GM19099 (cell line): ENCODE results near the gene SIRPB2.

Source experiments
- POLR2A ChIP-seq: IDR thresholded peaks from 3 replicates; pipeline ENCODE4 v1.6.1; 2011; ENCODE audit warnings: low read depth; ENCODE audit not compliant: insufficient read length; ENCODE audit errors: extremely low read depth

Gene SIRPB2

DNA sequence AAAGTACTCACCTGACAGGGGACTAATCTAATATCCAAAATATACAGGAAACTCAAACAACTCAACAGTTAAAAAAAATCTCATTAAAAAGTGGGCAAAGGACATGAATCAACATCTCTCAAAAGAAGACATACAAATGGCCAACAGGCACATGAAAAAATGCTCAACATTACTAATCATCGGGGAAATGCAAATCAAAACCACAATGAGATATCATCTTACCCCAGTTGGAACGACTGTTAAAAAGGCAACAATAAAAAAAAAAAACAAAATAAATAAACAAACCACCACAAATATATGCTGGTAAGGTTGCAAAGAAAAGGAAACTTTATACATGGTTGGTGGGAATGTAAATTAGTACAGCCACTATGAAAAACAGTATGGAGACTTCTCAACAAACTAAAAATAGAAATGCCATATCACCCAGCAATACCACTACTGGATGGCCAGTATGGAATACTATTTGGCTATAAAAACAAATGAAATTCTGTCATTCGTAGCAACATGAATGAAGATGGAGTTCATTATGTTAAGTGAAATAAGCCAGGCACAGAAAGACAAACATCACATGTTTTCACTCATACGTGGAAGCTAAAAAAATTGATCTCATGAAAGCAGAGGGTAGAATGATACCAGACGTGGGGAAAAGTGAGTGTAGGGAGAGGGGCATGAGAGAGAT lies 6.6 kb downstream of the SIRPB2 start:
- TF ChIP-seq POLR2A = no peak

DNA sequence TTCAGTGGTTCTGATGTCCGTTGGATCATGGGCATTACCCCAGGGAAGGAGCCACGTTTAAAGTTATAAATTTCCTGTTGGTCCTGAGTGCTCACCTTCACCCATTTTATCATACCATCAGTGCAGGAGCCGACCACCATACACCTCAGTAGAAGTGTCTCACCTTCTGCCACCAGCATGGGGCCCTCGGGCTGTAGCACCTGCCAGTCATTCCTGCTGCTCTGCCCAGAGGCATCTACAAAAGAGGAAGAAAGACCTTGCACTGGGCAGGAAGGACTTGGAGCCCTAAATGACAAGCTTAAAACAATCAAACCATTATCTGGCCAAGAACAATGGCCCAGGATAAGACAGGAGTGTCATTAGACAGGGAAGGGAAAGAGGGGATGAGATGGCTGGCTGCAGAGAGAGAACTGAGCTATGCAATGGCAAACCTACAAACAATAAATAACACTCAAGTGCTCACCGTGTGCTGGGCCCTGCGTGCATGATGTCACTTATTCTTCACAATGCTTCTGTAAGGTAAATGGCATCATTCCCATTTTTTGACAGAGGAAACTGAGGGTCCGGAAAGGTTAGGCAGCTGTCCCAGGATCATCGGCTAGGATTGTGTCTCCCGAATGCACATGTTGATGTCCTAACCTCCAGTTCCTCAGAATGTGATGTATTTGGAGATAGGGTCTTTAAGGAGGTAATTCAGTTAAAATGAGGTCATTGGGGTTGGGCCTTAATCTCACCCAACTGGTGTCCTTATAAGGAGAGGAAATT lies 11.2 kb downstream of the SIRPB2 start:
- no peak for TF ChIP-seq POLR2A

DNA sequence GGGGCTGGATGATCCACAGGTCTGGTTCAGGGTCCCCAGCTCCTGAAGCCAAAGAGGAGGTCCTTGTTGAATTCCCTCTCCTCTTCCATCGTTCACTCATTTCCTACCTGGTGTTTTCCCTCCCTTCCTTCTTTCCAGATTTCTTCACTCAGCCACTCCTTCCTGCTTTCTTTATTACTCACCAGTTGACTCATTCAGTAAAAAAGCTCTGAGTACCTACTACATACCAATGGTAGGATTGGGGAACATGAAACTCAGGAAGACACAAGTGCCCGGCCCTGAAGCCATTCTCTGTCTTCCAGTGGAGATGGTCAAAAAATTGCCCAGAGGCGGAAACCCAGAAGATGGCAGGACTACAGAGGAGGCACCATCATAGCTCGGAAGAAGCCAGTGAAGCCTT lies 12.7 kb downstream of the SIRPB2 start:
- no peak for TF ChIP-seq POLR2A

DNA sequence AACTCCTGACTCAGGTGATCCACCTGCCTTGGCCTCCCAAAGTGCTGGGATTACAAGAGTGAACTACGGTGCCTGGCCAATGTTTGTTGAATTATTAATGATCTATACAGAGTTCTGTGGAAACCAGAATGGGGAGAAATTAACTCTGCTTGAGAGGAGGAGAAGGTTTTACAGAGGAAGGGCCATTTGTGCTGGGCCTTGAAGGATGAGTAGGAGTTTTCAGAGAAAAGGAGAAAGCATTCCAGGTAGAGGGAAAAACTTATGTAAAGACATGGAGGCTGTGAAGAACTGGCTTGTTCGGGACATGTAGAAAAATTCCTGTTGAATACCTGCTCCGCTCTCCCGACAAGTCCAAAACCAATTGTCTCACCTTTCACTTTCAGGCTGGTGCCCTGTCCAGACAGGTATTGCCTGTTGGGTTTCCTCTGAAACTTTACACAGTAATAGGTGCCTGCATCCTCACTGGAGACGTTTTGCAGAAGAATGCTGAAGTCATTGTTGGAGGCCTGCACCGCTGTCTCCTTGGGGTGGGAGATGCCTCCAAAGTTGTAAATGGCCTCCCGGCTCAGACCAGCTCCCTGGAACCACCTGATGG lies 13.2 kb downstream of the SIRPB2 start:
- no peak for TF ChIP-seq POLR2A

DNA sequence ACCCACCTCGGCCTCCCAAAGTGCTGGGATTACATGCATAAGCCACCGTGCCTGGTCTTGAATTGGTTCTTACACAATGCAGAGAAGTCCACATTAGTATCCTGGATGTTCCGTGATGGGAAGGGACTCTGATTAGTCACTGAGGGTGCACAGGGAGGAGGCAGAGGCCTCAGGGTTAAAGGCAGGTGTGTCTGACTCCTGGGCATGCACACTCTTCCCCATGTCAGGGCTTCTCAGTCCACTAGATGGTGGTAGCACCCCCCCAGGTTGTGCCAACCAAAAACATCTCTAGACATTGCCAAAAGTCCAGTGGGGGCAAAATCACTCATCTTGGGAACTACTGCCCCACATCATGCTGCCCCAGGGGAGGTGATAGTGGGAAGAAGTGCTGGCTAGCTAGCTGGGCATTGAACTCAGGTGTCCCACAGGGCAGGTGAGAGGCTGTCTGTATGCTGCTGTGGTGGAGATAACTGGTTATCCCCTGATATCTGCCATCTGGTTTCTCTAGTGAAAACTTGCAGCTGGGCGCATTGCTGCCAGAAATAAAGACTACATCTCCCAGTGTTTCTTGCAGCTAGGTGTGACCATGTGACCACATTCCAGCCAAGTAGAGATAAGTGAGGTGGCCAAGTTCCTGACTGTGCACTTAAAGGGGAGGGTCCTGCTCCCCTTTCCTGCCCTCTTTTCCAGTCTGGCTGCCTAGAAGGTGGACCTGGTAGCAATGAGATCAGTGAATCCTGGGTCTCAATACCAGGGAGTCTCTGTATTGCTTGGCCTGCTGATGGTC lies 16.2 kb downstream of the SIRPB2 start:
- TF ChIP-seq POLR2A = no peak

DNA sequence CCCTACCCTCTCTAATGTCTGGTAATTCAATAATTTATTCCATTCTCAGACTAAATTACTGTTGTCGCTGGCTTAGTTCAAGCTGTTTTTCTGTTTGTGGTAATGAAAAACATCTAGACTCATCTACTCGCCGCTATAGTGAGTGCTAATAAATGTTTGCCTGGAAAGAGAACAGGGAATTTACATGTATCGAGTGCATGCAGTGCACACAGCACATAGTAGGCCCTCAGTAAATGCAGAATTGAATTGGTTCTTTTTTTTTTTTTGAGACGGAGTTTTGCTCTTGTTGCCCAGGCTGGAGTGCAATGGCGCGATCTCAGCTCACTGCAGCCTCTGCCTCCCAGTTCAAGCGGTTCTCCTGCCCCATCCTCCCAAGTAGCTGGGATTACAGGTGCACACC lies 16.9 kb downstream of the SIRPB2 start:
- TF ChIP-seq POLR2A = no peak

DNA sequence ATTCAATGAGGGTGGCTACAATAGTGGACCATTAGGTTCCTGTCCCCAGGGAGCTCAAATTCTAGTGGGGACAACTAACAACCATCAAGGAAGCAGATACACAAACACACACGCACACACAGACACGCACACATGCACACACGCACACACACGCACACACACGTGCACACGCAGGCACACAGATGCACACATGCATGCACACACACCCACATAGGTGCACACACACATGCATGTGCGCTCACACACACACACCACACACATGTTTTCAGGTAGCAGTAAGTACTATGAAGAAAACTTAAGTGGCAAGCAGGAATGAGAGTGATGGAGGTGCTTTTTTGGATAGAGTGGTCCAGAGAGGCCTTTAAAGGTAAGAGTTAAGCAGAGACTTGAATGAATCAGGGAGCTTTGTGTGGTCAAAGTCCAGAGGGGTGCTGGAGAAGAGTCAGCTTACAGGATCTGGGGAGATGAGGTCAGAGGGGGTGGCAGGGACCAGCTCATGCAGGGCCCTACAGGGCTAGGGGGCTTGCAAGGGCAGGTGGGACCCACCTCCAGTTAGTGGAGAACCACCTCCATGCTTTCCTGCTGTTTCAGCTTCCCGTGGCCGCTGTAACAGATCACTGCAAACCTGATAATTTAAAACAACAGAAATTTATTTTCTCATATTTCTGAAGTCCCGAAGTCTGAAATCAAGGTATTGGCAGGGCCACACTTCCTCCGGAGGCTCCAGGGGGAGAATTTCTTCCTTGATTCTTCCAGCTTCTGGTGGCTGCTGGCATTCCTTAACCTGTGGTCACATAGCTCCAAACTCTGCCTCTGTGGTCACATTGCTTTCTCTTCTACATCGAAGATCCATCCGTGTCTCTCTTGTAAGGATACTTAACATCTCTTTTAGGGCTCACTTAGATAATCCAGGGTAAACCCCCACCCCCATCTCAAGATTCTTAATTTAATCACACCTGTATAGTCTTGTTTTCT lies 17.7 kb downstream of the SIRPB2 start:
- TF ChIP-seq POLR2A = no peak

DNA sequence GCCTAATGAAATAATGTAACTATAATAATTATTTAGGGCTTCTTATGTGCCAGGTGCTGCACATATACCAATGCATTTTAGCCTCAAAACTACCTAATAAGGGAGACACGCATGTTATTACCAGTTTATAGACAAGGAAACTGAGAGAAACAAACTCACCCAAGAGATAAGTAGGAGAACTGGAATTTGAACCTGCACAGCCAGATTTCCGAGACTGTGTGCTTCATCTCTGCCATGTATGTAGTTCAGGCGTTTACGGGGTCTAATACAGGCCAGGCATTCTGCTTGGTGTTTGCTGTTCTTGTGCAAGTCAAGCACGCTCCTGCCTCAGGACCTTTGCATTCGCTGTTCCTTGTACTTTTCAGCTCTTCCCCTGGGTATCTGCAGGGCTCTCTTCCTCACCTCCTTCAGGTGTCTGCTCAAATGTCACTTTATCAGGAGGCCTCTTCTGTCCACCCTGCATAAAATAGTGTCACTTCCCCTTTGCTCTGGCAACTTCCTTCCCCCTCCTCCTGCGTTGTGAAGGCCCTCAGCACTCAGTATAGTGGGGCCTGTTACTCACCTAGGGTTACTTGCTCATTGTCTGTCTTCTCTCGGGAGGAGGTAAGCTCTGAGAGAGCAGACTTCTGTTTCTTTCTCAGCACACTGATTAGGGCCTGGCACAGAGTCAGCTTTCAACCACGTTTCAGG lies 18.5 kb downstream of the SIRPB2 start:
- TF ChIP-seq POLR2A = no peak

DNA sequence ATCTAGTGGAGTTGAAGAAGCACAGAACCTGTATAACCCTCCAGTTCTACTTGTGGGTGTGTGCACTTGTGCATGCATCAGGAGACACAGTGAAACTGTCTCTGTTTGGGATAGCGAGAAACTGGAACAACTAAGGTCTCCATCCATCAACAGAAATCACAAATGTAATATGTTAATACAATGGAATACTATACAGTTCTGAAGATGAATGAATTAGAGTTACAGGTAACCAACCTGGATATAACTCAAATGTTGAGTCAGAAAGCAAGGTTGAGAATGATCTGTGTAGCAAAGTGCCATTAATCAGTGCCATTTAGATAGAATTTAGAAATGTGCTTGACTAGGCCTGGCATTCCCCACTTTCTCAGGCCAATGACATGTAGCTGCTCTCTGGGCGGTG lies 20.0 kb downstream of the SIRPB2 start:
- no peak for TF ChIP-seq POLR2A

DNA sequence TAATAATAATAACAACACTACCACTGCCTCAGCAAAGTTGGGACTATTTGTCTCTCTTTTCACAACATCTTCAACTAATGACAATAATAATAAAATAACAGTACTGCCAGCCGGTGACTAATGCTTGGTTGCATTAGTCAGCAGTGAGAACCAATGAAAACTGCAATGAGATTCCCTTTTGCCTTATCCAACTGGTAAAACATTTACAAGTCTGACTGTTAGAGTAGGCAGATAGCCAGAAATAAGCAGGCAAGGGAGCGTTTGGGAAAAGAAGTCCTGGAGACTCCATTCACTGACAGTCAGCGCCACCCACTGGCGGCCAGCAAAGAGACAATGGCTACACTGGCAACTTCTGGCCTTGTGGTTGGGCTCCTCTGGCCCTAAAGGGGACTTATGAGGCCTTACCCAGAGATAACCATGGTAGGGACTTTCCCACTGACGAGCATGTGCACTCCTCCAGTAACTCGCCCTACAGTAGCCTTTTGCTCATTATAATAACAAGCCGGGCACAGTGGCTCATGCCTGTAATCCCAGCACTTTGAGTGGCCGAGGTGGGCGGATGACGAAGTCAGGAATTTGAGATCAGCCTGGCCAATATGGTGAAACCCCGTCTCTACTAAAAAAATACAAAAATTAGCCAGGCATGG lies 21.2 kb downstream of the SIRPB2 start:
- no peak for TF ChIP-seq POLR2A

DNA sequence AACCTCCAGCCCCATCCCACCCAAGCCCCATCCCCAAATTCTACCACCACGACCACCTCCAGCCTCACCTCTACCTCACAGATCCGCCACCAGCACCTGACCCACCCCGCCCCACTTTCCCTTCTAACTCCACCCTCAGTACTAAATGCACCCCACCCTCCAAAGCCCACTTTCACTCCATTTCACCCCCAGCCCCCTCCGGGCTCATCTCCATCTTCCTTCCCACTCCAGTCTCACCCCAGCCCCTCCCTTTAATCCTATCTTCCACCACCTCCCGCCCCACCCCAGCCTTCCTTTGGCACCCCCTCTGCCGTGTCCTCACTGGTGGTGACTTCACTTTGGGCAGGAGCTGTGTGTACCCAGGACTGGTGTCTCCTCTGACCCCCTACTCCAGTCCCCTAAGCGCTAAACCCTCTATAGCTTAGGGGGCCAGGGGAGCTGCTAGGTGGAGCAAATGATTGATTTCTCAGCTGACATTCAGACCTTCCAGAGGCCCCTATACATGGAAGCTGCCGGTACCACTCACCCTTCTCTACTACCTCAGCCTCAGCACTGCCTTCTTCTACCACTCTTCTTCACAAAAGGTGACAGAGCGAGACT lies 21.8 kb downstream of the SIRPB2 start:
- no peak for TF ChIP-seq POLR2A

DNA sequence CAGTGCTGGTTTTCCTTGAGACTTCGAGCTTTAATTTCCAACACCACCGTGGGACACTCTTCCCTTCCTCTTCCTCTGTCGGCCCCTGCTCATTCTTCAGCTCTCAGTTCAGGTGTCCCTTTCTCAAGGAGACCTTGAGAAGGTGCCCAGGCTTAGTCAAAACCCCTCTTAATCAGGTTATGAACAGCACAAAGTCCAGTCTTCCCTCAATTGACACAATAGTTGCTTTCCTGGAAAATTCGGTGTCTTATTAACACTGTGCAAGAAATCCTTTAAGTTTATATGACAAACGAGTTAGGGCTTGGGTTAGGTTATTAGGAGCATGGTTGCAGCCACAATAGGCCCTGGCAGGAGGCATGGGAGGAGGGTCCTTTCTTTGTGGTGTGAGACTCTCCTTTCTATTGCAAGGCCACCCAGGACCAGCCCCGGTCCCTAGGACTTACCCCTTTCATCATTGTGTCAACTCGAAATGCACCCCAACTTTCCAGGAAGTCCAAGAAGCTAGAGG lies 23.0 kb downstream of the SIRPB2 start:
- no peak for TF ChIP-seq POLR2A

DNA sequence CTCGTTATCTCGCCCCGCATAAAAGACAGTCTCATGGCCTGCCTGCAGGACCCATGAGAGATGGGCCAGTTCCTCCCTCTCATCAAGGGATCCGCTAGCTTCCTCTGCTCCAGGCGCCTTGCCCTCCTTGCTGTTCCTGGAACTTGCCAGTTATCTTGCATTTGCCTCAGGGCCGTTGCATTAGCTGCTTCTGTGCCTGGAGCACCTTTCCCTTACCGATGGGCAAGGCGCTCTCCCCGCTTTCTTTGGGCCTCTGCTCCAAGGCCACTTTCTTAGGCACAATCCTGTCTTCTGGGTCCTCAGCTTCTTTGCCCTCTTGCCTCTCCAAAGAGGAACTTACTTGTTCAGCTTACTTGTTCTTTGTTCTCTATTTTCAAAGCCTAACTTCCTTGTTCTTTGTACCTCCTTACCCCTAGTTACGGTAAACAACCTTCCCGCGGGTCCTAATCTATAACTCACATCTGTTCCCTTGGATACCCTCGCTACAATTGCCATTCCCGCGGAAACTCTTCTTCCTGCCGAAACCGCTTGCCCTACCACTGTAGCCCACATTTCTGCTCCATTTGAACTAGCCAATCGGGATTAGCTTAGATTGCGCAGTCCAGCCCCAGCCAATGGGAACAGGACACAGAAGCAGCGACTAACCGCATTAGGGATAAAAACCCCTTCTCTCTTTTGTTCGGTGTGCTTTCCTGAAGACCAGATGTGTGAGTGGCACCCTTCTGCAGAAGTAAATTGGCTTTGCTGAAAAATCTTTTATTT lies 23.7 kb downstream of the SIRPB2 start:
- TF ChIP-seq POLR2A = no peak

DNA sequence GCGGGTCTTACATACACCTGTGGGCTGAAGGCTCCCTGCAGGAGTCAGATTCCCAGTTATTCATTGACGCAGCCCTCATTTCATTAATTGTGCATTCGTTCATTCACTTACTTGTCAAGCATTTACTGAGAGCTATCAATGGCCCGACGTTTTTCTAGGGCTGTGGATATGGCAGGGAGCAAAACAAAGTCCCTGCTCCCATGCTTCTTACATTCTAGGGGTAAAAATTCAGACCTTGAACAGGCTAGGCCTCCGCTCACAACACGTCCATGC lies 24.2 kb downstream of the SIRPB2 start:
- no peak for TF ChIP-seq POLR2A
